ENCODE data around the gene ADAM33.

ADAM33 gene

GRCh38 chr20:3645309-3646066, 36.3 kb downstream of the ADAM33 start:
- no peak for DNase-seq

GRCh38 chr20:3640259-3640658, 41.6 kb downstream of the ADAM33 start:
- DNase-seq, result no peak

- DNase-seq, result no peak
These were observed 46.5 kb downstream of the ADAM33 start for GRCh38 chr20:3635346-3635745.

GRCh38 chr20:3633913-3634478, 47.8 kb downstream of the ADAM33 start:
- no peak for DNase-seq

GRCh38 chr20:3632311-3633004, 49.4 kb downstream of the ADAM33 start:
- DNase-seq, result no peak

GRCh38 chr20:3631534-3631933, 50.3 kb downstream of the ADAM33 start:
- no peak for DNase-seq

GRCh38 chr20:3630429-3630828, 51.4 kb downstream of the ADAM33 start:
- no peak for DNase-seq

- no peak for DNase-seq
These were observed 51.9 kb downstream of the ADAM33 start for GRCh38 chr20:3629893-3630292.

GRCh38 chr20:3628502-3629314, 53.1 kb downstream of the ADAM33 start:
- DNase-seq, result no peak

GRCh38 chr20:3627476-3627875, 54.3 kb downstream of the ADAM33 start:
- DNase-seq, result no peak

- no peak for DNase-seq
These were observed 59.4 kb downstream of the ADAM33 start for GRCh38 chr20:3622406-3622805.

- no peak for DNase-seq
These were observed 60.7 kb downstream of the ADAM33 start for GRCh38 chr20:3621111-3621510.

Data from stimulated activated CD4-positive, alpha-beta T cell treated with anti-CD3 and anti-CD28 coated beads, Interleukin-2, amount 100 ng/mL, for 48 hours (primary cell).